Cardiac fibroblast (primary cell): ENCODE data around the gene MROH8.
A peak's percentile ranks its signal among the peaks of the same experiment; 100 is the strongest.

Source experiments
- DNase-seq, 2 donors: peaks; one replicate each; pipeline versions ENCODE4 v3.0.0 to v3.0.0-alpha.2; 2010; ENCODE audit warnings: low read depth in 2 of 2
- H3K4me3 ChIP-seq, 2 donors: replicated peaks in 1 of 2; 1 replicate in 1 of 2; 2 replicates in 1 of 2; pipeline ENCODE4 v1.5.1; 2011; ENCODE audit warnings: low read depth in 2 of 2, low read length in 2 of 2, mild to moderate bottlenecking in 2 of 2, moderate library complexity in 1 of 2
- TF ChIP-seq, protein P1 (sequence below): IDR thresholded peaks from one replicate; pipeline ENCODE4 v1.5.1; 2011; ENCODE audit warnings: low read depth, mild to moderate bottlenecking, low read length, inconsistent platforms

MROH8 gene

DNA sequence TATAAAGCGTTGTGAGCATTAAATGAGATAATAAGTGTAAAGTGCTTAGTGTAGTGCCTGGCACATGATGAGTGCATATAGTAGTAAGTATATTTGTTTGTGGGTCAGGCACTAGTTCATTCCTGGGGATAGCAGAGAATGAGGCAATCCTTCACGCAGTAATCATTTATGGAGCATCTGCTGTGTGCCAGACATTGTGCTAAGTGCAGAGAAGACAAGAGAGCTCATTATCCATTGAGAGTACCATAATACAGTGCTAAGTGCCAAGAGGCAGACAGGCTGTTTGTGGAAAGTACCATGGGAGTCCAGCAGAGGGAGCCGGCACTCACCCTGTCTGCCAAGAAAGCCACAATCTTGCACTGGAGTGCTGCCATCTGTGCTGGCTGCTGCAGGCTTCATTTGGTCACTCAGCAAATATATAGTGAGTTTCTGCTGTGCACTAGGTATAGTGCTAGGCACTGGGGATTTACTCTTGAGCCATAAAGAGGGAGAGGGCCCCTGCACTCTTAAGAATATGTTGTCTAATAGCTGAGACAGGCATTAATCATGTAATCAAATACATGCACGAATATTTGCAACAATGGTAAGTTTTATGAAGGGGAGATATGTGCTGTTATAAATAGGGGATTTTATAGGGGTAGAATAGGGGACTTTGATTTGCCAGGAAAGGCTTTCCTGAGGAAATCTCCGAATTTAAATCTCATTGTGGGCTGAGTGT, 12.9 kb upstream of the MROH8 start:
- TF ChIP-seq, protein P1, sequence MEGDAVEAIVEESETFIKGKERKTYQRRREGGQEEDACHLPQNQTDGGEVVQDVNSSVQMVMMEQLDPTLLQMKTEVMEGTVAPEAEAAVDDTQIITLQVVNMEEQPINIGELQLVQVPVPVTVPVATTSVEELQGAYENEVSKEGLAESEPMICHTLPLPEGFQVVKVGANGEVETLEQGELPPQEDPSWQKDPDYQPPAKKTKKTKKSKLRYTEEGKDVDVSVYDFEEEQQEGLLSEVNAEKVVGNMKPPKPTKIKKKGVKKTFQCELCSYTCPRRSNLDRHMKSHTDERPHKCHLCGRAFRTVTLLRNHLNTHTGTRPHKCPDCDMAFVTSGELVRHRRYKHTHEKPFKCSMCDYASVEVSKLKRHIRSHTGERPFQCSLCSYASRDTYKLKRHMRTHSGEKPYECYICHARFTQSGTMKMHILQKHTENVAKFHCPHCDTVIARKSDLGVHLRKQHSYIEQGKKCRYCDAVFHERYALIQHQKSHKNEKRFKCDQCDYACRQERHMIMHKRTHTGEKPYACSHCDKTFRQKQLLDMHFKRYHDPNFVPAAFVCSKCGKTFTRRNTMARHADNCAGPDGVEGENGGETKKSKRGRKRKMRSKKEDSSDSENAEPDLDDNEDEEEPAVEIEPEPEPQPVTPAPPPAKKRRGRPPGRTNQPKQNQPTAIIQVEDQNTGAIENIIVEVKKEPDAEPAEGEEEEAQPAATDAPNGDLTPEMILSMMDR: peak; percentile 97
- DNase-seq: peak; percentile 88 to 95
- H3K4me3 ChIP-seq: no peak overlapping the region

- no peak overlapping the region for H3K4me3 ChIP-seq
- no peak for DNase-seq
- TF ChIP-seq, protein P1: no peak
These were observed 11.2 kb upstream of the MROH8 start for GRCh38 chr20:37190354-37191112.

GRCh38 chr20:37189416-37190016, 10.2 kb upstream of the MROH8 start:
- DNase-seq: no peak
- TF ChIP-seq, protein P1: no peak
- H3K4me3 ChIP-seq: no peak overlapping the region

- DNase-seq: no peak
- TF ChIP-seq, protein P1: no peak
- no peak overlapping the region for H3K4me3 ChIP-seq
These were observed 9.4 kb upstream of the MROH8 start for GRCh38 chr20:37188787-37189186.

- DNase-seq: no peak
- no peak overlapping the region for H3K4me3 ChIP-seq
- TF ChIP-seq, protein P1: no peak
These were observed 6.3 kb upstream of the MROH8 start for GRCh38 chr20:37185686-37186085.

GRCh38 chr20:37179683-37180524, 556 bp upstream of the MROH8 start:
- TF ChIP-seq, protein P1: no peak
- DNase-seq: peak; percentile 23 to 72
- peak overlapping the region; percentile 92 to 98 for H3K4me3 ChIP-seq
